GM21423 (cell line): ENCODE measurements around the gene ZNF286A.
"Not testable (repeated sequence)": the region's sequence is repeated elsewhere in the genome, so short reads cannot be mapped to it uniquely, and the experiment has no call there.

Experiments used
- ATAC-seq: cut with Tn5 transposase; IDR thresholded peaks from one replicate; pipeline ENCODE4 v1.9.1; 2021; ENCODE audit warnings: mild to moderate bottlenecking, moderate library complexity; ENCODE audit not compliant: unreplicated experiment

Gene ZNF286A

DNA sequence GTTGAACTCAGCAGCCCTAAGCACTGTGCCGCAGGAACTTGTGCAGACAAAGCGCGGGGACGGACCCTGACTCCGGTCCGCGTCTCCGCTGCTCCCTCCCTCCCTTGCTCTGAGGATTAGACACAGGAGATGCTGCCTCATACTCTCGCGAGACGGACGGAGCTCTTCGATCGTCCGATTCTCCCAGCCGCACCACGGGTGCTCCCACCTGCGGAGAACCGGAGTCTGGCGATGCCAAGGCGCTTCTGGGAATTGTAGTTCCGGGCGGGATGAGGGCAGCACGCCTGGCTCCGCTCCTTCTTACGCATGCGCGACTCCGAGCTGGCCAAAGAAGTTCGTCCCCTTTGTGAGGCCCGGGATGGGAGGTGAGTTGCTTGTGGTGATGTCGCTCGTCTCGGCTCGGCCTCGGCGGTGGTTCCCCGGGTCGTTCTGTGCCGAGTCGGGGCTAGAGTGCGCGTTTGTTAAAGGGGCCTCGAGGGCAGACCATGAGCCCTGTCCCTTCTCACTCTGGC lies at the start of gene ZNF286A:
TSS of gene ZNF286A (plus strand) at position 340 of the 512 bp plus-strand sequence. CDS start 578 bp downstream, outside the sequence.
- peak; percentile 98 for ATAC-seq

- no peak for ATAC-seq
Observed at GRCh38 chr17:15649861-15650421, 49.6 kb upstream of the ZNF286A start.

- ATAC-seq, result no peak
Observed at GRCh38 chr17:15650741-15651582, 48.6 kb upstream of the ZNF286A start.

GRCh38 chr17:15651583-15652110 lies 47.9 kb upstream of the ZNF286A start:
- peak; percentile 91 for ATAC-seq

GRCh38 chr17:15652960-15653359 lies 46.6 kb upstream of the ZNF286A start:
- no peak for ATAC-seq

GRCh38 chr17:15654401-15654800 lies 45.2 kb upstream of the ZNF286A start:
- not testable (repeated sequence) for ATAC-seq

DNA sequence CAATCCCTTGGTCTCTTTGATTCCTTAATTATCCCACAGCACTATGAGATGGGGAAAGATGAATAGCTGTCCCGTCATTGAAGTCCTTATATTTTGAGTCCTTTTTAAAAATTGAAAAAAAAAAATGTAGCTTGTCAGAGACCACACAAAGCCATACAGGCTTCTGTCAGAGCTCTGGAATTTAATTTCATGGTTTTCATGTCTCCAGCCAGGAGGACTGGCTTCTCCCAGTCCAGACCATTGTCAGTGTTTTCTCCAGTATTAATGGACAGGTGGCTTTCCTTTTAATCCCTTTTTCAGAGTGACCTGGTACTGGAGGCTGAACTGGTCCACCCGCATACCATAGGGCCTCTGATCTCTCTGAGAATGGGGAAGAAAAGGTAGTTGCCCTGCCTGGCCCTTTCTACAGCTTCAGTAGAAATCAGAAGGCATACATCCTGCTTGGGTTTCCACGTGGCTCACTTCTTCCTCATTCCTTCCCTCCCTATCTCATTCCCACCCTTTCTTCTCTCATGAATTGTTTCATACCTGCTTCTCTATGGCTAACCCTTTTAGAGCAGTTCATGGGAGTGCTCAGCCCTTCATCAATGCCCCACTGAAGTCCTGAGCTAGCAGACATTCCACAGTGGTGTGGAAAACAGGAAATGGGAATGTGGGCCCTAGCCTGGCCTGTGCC lies 44.5 kb upstream of the ZNF286A start:
- no peak for ATAC-seq

GRCh38 chr17:15657868-15658267 lies 41.7 kb upstream of the ZNF286A start:
- no peak for ATAC-seq

GRCh38 chr17:15658296-15658695 lies 41.3 kb upstream of the ZNF286A start:
- no peak for ATAC-seq

- ATAC-seq, result no peak
Observed at GRCh38 chr17:15659236-15659635, 40.3 kb upstream of the ZNF286A start.

DNA sequence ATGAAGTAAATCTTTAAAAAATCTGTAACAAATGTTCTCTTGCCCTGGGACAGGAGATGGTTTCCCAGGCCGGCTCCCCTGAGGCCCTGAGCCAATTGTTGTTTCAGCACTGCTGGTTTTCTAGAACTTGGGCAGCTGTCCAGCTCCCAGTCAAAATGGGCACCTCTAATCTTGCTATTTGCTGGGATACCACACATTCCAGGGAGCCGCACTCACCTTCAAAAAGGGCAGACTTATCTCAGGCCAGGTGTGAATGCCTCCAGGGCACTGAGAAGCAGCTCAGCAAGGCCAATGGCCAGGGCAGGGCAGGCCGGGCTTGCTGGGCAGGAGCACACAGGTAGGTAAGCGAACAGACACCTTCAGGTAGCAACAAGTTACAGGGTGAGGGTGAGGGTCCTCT lies 39.9 kb upstream of the ZNF286A start:
- ATAC-seq, result no peak

DNA sequence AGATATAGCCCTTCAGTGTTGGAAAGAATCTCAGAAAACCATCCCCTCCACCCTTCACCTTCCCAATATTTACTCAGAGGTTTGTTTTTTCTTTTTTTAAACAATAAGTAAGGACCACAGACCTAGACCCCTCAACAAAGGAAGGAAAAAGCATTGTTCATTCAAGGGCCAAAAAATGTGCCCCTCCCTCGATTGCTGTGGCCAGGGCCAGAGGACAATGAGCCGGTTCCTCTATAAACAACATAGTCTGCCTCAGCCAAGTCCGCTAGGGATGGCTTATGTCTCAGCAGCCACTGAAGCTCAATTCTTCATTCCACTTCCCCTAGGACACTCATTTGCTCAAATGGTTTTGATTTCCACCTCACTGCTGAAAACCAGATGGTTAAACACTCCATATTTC lies 39.5 kb upstream of the ZNF286A start:
- no peak for ATAC-seq

- ATAC-seq, result no peak
Observed at GRCh38 chr17:15662681-15663080, 36.9 kb upstream of the ZNF286A start.

DNA sequence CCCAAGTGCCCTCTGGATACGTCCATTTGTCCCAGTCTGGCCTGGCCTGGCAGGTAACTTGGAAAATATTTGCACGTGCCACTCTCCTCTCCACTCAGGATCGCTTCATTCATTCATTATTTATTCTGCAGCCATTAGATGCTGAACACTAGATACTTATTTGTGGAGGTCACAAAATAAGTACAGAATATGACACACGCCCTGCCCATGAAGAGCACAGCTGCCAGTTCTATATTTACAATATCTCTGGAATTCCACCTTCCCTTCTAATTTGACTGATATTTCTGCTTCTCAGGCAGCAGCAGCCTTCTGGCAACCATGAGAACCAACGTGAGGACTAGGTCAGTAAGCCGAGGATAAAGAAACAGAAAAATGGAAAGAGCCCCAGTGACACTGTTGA lies 36.4 kb upstream of the ZNF286A start:
- ATAC-seq, result no peak

- no peak for ATAC-seq
Observed at GRCh38 chr17:15663691-15664090, 35.9 kb upstream of the ZNF286A start.

DNA sequence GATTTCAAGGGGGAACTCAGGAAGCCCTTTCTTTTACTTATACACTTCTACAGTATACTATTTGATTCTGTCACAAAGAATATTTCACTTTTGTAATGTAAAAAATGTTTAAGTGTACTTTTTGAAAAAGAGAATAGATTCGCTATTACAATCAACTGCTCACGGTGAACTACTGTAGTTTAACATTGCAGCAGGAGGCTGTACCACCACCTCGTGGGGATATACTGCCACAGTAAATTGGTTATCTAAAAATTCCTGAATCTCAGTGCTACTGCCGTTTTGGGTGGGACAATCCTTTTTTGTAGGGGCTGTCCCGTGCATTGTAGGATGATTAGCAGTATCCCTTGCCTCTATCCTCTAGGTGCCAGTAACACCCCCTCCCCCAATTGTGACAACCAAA lies 30.0 kb upstream of the ZNF286A start:
- not testable (repeated sequence) for ATAC-seq

- not testable (repeated sequence) for ATAC-seq
Observed at GRCh38 chr17:15674640-15675039, 24.9 kb upstream of the ZNF286A start.

GRCh38 chr17:15675991-15676390 lies 23.6 kb upstream of the ZNF286A start:
- not testable (repeated sequence) for ATAC-seq

GRCh38 chr17:15683135-15683534 lies 16.4 kb upstream of the ZNF286A start:
- ATAC-seq, result not testable (repeated sequence)

DNA sequence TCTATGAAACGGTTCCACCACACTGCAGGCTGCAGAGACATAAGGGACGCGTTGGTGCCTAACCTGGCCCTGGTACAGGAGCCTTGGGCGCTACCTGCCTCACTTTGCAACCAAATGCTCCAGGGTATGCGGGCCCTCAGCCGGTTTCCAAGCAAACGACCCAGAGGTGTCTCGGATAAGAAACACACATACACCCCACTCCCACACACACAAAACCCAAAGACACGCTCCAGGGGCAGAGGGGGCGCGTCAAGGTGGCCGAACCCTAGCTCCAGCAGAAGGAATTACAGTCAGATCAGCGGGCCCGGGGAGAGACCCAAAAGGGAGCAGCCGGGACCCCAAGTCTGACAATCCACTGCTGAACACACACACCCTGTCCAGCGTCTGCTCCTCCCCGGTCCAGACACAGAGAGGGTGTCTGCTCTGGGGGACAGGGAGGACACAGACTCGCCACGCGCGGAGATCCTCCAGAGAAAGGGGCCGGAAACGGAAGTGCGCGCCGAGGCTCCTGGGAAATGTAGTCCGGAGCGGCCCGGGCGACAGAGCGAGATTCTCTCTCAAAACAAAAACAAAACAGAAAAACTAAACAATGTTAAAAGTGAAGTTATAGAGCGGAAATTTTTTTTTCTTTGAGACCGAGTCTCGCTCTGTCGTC lies 15.6 kb upstream of the ZNF286A start, which contains the start of gene TRIM16:
TSS of gene TRIM16 (minus strand) at position 488 of the 655 bp plus-strand sequence. CDS start 32,702 bp downstream, outside the sequence.
- ATAC-seq, result peak; percentile 95

DNA sequence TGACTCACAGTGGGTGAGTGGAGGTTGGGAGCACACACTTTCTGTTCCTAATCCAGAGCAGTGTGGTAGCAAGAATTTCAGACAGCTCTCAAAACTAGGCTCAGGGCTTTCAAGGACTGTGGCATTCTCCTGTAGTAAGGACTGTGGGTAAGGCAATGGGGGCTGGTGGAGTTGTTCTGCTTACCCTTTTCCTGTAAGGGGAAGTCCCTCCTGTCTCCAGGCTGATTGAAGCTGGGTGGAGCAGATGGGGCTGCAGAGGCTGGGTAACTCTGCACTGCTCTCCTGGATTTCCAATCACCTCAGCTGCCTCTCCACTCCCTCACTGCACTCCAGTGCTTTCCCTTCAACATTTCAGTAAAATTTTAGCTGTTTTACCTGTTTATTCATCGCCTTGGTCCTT lies 12.1 kb upstream of the ZNF286A start:
- not testable (repeated sequence) for ATAC-seq
